ENCODE results near the gene KANSL1.
A peak's percentile ranks its signal among the peaks of the same experiment; 100 is the strongest.

GRCh38 chr17:46061435-46061834, 131.8 kb downstream of the KANSL1 start:
- TF ChIP-seq CTCF (IDR thresholded peaks at IDR 0.05; ENCODE audit: low read depth, low read length, poor library complexity, severe bottlenecking) (peak; percentile 30), EZH2phosphoT487 (IDR thresholded peaks at IDR 0.05; ENCODE audit: borderline replicate concordance, low read length) (no peak)

Measured in DOHH2 (cell line).